Activated T-helper 1 cell treated with Interleukin-2 at 50 U/mL for 16 hours (primary cell): ENCODE measurements around the gene KLHDC8A.
"Not testable (repeated sequence)": the region's sequence is repeated elsewhere in the genome, so short reads cannot be mapped to it uniquely, and the experiment has no call there.

Experiments used
- DNase-seq: peaks from one replicate; pipeline ENCODE4 v3.0.0-alpha.2; 2020; ENCODE audit warnings: low read depth

The KLHDC8A gene

DNA sequence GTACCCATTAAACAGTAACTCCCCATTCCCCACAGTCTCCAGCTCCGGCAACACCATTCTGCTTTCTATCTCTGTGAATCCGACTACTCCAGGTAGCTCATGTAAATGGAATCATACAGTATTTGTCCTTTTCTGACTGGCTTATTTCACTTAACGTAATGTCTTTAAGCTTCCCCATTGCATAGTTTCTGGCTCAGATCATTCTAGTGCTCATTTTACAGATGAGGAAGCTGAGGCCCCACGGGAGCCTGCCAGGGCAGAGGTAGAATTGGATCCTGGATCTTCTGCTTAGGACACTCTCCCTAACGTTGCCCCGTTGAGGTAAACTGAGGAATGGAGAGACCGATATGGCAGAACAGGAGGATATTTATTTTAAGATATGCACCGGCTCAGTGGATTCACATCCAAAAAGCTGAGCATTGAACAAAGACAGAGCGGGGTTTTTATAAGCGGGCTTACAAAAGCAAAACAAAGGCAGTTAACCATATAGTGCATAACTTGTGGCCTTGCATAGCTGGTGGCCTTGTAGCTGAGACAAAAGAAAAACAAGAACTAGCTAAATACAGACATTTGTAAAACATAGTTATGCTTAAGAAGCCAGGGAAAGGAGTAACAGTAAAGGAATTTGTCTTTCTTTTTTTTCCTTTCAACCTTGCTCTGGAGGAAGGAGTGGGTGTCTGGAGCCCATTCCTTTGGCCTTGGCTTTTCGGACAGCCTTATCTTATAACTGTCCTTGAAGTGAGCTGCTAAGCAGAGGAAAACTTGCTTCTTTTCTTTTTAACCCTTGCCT is 15.3 kb upstream of the KLHDC8A start:
- DNase-seq: no peak

DNA sequence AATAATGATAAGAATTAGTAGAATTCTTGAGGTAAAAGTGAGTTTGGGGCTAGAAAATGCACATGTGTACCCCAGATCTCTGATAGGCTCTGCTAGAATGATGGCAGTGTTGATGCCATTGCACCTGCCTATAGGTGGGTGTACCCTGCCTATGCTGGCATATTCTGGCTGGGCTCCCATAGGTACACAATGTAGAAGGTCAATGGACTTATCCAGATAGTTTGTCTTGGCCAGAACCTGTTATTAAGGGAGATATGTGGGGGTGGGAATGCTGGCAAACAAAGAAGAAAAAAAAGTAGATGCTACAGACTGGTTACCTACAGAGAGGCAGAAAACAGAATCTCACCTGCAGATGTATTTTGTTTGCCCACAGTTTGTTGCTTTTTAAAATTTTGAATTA is 14.1 kb upstream of the KLHDC8A start:
- DNase-seq: no peak

DNA sequence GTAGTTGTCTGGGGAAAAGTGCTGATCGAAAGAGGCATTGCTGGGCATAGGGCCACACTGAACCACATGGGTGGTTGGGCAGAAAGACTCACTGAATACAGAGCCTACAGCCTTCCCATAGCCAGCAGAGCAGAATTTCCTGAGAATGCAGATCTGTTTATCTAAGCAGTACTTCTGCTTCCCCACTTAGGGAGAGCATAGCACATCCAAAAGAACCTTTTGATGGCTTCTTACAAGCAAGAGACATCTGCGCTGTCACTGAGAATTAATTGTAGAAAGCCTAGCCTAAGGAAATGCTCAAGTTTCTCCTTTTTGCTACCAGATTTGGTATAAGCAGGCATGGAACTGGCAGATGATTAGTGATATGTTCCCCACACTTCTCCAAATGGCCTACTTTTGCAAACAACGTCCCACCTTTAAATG is 13.0 kb upstream of the KLHDC8A start:
- DNase-seq: no peak

DNA sequence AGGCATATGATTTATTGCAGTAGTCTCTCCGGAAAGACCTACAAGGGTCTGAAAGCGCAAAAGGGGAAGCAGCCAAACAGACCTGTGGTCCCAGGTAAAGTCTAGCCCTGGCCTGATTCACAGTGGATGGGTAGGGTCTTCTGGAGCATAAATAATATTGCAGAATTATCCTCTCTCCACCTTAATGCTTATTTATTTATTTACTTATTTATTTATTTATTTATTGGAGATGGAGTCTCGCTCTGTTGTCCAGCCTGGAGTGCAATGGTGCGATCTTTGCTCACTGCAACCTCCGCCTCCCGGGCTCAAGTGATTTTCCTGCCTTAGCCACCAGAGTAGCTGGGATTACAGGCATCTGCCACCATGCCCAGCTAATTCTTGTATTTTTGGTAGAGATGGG is 11.8 kb upstream of the KLHDC8A start:
- DNase-seq: no peak

DNA sequence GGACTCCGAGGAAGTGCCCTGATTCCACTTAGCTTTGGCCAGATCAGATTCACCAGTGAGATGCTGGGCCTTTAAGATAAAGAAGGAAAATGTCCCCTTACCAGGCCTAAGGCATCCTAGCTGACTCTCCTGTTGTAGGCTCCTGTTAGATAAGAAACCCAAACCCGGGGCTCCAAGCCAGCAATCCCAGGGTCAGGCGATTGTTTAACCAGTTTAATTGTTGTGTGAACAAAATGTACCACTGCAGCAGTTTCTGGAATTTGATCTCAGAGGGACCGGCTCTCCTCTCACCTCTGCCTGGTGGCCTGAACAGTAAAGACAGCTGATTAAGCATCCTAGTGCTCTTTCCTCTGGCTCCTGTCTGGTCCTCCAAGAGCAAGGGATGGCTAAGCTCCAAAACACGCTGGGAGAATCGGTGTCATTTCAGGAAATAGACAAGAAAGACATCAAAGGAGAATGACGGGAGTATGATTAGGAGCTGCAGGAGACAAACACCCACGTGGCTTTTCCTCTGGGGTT is 9.3 kb upstream of the KLHDC8A start:
- DNase-seq: no peak

DNA sequence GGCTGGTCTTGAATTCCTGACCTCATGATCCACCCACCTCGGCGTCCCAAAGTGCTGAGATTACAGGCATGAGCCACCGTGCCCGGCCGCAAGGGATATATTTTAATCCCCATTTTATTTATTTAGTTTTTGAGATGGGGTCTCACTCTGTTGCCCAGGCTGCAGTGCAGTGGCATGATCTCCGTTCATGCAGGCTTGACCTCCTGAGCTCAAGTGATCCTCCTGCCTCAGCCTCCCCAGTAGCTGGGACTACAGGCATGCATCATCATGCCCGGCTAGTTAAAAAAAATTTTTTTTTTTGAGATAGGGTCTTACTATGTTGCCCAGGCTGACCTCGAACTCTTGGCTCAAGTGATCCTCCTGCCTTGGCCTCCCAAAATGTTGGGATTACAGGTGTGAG is 8.4 kb upstream of the KLHDC8A start:
- DNase-seq: not testable (repeated sequence)

DNA sequence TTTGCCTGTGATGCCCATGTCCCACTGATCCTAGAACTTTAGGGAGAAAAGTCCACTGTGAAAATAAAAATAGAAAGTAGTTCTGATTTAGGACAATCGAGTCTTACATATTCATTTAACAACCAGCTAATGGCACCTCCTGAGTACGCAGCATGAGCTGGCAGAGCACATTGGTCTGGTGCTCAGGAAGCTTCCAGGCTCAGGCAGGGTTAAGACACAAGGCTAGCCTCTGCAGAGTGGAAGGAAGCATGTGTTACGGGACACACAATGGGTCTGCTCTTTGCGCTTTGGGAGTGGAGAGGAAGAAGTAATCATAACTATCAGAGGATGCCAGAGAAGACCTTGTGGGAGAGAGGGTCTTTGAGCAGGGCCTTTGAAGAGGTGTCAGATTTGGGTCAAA is 4.2 kb upstream of the KLHDC8A start:
- DNase-seq: no peak

DNA sequence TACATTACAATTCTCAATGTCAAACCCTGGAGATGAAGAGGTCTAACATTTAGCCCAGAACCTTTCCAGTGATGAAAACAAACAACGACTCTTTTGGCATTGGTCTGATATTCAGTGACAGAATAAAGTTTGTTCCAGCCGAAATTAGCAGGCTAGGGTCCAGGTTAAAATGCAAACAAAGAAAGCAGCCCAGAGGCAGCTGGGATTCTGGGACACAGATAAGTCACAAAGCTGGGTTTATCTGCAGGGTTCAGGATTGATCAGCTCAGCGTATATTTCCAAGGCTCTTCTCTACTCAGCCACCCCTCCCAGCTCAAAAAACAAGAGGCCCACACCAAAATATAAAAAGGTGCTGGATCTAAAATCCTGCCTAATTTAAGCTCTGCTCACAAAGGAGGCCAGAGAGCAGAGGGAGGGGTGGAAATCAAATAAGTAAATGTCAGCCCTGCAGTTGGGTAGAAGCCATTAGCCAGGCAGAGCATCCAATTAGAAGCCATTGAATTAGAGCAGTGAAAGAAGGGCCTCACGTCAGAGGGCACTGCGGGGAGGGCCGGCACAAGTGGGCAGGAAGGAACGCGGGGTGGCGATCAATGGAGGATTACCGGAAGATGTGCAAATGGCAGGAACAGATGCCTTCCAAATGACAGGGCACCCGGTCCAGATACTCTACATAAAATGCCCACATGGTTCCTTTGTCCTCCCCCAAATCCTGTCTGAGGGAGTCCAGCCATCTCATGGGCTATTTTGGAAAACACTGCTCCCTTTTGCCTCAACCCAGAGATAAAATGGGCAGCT is 3.2 kb upstream of the KLHDC8A start:
- DNase-seq: no peak

DNA sequence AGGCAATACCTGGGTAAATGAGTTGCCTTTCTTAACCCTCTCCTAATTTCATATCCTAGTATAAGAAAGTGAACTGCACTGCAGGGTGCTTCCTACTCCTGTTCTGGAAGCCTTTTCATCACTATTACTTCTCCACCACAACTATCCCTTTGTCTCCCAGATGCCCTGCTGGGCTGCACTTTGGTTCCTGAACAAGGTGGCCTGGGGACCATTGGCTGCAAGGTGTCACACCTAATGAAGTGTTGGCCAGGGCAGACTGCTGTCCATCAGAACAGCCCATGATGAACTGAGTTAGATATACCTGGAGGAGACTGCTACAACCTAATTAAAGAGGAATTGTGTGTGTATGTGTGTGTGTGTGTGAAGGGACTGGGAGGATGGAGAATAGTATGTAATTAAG is 1.9 kb upstream of the KLHDC8A start:
- DNase-seq: no peak

DNA sequence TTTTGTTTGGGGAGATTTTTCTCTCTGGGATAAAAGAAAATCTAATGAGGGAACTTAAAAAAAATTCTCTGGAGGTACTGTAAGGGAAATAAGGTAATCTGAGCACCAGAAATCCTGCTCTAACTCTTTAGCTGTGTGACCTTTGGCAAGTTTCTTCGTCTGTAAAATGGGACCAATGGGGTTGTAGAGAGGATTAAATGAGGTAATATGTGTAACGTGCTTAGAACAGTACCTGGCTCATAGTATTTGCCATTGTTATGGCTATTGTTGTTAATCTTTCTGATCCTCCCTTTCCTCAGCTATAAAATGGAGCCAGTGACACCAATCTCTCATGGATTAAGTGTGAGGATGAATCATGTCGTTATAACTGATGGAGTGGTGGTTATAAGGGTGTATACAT is 845 bp upstream of the KLHDC8A start:
- DNase-seq: no peak

DNA sequence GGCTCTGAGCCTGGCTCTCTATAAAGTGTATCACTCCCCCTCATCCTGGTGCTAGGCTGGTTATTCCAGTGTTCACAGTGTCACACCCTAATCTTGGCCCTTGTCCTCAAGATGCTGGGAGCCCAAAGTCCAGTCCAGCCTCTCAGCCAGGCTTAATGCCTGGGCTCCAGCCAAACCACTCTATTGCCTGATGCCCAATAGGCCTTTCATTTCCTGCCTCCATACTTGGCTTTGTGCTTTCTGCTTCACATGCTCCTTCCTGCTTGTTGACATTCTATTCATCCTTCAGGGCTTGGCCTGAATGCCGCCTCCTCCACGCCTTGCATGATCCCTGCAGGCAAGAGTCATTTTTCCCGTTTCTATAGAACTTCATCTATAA is 1.7 kb downstream of the KLHDC8A start:
- DNase-seq: no peak

DNA sequence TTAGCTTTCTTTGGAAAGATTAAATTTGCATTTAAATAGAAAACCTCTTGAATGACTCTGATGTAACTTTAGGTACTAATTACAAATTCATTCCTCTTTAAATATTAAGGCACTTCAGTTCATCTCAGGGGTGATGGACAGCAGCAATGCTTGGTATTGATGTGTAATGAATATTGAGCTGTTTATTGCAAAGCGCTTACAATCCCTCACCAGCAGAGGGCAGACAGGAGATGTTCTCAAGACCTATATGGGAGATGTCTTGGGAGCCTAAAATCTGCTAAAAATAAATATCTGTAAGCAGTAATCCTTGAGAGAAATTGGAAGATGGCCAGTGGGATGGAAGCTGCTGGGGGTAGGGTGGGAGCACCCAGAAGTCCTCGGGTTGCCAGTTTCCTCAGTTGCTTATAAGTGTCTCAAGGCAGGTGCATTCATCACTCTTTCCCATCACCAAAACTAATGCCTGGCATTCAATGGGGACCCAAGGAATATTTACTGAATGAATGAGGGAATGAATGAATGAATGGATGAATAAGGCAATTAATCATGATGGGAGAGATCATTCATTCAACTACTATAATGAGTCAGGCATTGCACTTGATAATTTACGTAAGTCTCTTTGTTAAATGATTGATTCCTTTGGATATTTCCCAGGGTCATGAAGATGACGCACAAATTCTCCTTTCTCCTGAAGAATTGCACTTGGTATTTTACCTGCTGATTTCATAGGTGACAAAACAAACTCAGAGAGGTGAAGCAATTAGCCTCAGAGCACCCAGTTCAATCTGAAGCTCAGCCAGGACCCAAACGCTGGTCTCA is 2.3 kb downstream of the KLHDC8A start:
- DNase-seq: peak; percentile 32

DNA sequence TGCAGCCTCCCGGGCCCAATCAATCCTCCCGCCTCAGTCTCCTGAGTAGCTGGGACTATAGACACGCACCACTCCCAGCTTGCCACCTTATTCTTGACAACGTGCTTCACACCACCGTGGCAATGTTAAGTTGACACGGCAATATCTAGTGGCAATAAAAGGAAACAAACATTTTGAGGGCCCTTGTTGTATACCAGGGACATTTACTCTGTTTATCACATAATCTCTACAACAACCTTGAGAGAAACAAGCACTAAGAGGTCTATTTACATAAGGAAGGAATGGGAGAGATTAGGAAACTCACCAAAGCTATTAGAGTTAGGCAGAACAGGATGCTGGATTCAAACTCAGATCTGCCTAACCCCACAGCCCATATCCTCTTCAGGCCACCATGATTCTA is 3.1 kb downstream of the KLHDC8A start:
- no peak for DNase-seq

DNA sequence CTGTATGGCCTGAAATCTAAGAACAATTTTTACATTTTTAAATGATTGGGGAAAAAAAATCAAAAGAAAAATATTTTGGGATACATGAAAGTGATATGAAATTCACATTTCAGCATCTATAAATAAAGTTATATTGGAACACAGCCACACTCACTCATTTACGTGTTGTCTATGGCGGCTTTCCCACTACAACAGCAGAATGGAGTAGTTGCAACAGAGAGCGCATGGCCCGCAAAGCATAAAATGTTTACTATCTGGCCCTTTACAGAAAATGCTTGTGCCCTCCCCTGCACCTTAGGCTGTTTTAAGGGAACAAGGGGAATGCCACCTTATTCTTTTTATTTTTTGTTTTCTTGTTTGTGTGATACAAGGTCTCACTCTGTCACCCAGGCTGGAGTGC is 3.5 kb downstream of the KLHDC8A start:
- no peak for DNase-seq

DNA sequence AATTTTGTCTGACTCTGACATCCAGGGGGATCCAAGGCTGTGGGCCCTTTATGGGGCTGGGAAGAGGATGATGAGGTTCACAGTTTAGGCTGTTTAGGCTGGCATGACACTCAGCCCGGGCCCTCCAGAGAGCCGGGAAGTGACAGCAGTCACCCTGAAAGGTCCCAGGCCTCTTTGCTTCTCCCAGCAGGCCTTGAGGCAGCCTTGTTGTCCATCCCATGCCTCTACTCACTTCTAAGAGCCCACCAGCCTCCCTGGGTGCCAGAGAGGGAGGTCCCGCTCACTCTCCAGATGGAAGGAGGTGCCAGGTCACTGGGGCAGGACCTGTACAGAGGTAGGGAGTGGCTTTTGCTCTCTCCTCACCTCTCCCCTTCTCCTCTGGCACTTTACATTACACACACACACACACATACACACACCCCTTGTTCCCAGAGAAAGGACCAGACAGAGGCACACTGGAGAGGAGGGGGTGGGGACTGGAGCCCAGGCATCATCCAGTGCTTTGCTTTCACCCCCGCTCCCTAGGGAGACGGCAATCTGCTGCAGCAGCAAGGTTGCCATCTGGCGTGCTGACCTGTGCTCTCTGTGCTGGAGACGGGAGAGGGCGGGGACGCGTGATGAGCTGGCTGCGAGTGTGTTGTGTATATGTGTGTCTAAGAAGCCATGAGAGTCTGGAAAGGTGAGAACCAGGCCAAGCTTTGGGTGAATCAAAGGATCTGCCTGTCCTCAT is 4.6 kb downstream of the KLHDC8A start:
- DNase-seq: no peak

DNA sequence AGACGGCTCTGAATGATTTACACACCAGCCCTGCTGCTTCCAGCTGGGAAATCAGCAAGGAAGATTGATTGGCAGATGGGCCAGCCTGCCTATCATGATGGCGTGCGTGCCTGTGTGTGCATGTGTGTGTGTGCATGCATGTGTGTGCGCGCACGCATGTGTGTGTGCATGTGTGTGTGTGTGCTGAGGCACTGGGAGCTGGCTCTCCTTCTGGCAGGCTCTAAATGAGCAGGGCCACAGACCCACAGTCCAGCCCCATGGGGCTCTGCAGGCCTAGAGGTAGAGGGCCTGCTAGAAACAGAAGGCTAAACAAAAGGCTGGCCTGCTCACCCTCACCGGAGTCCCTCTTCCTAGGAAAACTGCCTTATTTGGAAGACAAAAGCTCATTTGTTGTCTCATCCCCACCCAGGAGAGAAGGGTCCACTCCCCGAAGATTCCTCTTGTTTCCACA is 6.0 kb downstream of the KLHDC8A start:
- no peak for DNase-seq

DNA sequence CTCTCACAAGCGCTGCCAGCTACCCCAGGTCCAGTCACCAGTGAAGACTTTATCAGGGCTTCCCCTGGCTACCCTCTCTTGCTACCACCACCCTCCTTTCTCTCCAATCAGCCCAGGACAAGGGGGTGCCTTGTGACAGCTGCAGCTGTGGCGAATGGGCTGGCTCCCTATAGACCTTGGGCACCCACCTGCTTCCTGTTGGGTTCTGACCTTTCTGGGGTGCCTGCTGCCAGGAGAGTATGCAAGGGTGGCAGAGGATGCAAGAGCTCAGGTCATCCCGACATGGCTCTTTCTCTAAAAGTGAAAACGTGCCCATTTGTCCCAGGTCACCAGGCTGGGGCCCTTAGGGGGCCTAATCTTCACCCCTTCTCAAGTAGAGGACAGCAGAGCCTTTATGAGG is 6.6 kb downstream of the KLHDC8A start:
- DNase-seq: no peak

DNA sequence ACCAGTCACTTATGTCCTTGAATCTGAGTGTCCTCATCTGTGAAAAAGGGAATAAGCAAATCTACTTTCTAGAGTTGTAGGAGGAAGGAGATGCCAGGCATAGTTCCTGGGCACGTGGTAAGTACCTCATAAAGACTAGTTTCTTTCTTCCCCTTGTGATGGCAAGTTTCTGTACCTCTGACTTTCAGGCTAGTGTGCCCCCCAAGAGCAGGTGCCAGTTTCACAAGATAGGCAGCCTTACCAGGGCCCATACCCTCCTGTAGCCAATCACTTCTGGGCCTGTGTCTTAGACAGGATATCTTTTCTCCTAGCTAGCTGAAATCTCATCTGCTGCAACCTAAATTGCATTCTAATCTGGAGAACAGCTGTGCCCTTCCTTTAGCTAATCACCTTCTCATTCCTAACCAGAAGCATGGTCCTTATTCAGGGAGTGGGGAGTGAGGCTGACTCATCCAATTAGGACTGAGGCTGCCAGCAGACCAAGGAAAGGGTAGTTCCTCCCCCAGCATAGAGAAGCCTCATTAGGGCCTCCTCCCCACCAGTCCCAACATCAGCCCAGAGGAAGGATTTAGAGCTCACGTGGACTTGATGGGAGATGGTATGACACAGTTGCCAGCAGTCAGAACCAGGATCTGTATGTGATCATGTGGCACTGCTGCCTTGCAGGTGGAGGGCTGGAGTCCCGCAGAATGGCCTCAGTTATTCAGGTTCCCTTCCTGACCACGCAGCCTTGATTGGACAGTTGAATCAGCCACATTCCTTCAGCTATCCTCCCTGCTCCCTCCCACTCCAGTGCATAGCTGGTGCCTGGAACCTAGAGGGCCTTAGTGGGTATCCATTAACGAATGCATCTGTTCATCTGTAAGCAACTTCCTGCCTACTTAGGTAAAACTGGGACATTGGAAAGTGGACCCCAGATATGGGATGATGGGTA is 7.9 kb downstream of the KLHDC8A start:
- DNase-seq: no peak

DNA sequence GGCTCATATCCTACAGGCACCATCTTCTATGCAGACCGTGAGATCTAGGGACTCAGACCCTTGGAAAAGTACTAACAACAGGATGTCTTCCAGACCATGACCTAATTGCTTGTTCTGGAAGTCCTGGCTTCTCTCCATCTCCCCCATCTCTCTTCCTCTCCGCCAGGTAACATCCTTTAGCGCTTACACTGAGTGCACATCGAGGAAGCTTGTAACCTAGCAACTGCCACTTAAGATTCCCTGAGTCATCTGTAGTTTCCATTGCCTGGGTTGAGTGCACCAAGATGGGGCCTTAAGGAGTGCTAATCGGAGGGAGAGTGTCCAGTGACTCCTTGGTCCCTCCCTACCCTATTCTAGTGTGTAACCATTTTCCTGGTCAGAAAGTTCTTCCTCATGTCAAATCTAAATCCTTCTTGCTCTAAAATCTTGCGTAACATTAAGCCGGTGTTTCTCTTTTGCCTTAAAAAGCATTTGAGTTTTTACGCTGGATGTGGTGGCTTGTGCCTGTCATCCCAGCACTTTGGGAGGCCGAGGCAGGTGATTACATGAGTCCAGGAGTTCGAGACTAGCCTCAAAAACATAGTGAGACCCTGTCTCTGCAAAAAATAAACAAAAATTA is 9.7 kb downstream of the KLHDC8A start:
- DNase-seq: no peak

DNA sequence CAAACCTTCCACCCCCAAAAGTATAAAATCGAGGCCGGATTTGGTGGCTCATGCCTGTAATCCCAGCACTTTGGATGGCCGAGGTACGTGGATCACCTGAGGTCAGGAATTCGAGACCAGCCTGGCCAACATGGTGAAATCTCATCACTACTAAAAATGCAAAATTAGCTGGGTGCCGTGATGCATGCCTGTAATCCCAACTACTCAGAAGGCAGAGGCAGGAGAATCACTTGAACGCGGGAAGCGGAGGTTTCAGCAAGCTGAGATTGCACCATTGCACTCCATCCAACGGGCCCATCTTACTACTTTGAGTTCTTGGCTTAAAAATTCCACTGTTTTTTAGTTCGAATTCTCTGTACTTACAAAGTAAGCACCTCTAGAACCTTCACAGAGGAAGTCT is 11.0 kb downstream of the KLHDC8A start:
- DNase-seq: no peak
